OCI-LY1 (cell line): ENCODE data around the gene CNTNAP2.

Source experiments
- H2AFZ ChIP-seq: fragments of 200-600 bp; sonication (generic), shearing (Covaris generic); 2 replicates; pipeline ENCODE4 v1.6.0; 2014; ENCODE audit warnings: antibody characterized with exemption, mild to moderate bottlenecking, low read length
- H3F3A ChIP-seq: fragments of 200-600 bp; sonication (generic), shearing (Covaris generic); 2 replicates; pipeline ENCODE4 v1.6.0; 2014; ENCODE audit warnings: mild to moderate bottlenecking, antibody characterized with exemption, low read length, moderate library complexity; ENCODE audit not compliant: insufficient read depth
- H3K27ac ChIP-seq: fragments of 200-600 bp; sonication (generic); 2 replicates; pipeline ENCODE4 v1.5.1; 2014; ENCODE audit warnings: low read length, mixed run types, mild to moderate bottlenecking, low read depth; ENCODE audit not compliant: poor library complexity, severe bottlenecking
- H3K27me3 ChIP-seq: fragments of 200-600 bp; sonication (generic); 2 replicates; pipeline ENCODE4 v1.6.0; 2014; ENCODE audit warnings: antibody characterized with exemption, mild to moderate bottlenecking, low read length, moderate library complexity; ENCODE audit not compliant: insufficient read depth
- H3K36me3 ChIP-seq: fragments of 200-600 bp; sonication (generic); 2 replicates; pipeline ENCODE4 v1.6.1; 2014; ENCODE audit warnings: mild to moderate bottlenecking, antibody characterized with exemption, low read length, moderate library complexity, mixed read lengths; ENCODE audit not compliant: insufficient read depth
- H3K4me1 ChIP-seq: fragments of 200-600 bp; sonication (generic); 2 replicates; pipeline ENCODE4 v1.5.1; 2014; ENCODE audit warnings: mild to moderate bottlenecking, low read length, moderate library complexity; ENCODE audit not compliant: insufficient read depth, severe bottlenecking
- H3K4me2 ChIP-seq: fragments of 200-600 bp; sonication (generic), shearing (Covaris generic); 2 replicates; pipeline ENCODE4 v1.6.1; 2014; ENCODE audit warnings: low read length
- H3K4me3 ChIP-seq: fragments of 200-600 bp; sonication (generic); 2 replicates; pipeline ENCODE4 v1.5.1; 2014; ENCODE audit warnings: low read length, low read depth, mild to moderate bottlenecking, mixed read lengths; ENCODE audit not compliant: poor library complexity, severe bottlenecking
- H3K79me2 ChIP-seq: fragments of 200-600 bp; shearing (Covaris generic); 2 replicates; pipeline ENCODE4 v1.6.1; 2016; ENCODE audit warnings: mixed run types, low read length, mixed read lengths; ENCODE audit not compliant: insufficient read depth
- H3K9ac ChIP-seq: fragments of 200-600 bp; sonication (generic), shearing (Covaris generic); 2 replicates; pipeline ENCODE4 v1.6.1; 2014; ENCODE audit warnings: mild to moderate bottlenecking, low read length, mixed read lengths
- H3K9me2 ChIP-seq: fragments of 200-600 bp; sonication (generic), shearing (Covaris generic); 2 replicates; pipeline ENCODE4 v1.6.1; 2014; ENCODE audit warnings: low read depth, mild to moderate bottlenecking, low read length, mixed read lengths
- H3K9me3 ChIP-seq: fragments of 200-600 bp; shearing (Covaris generic); 2 replicates; pipeline ENCODE4 v1.6.1; 2014; ENCODE audit warnings: low read length, mixed read lengths
- H4K20me1 ChIP-seq: fragments of 200-600 bp; sonication (generic), shearing (Covaris generic); 2 replicates; pipeline ENCODE4 v1.6.0; 2016; ENCODE audit warnings: mild to moderate bottlenecking, low read length; ENCODE audit not compliant: insufficient read depth
- CTCF ChIP-seq: fragments of 200-600 bp; sonication (generic), shearing (Covaris generic); IDR thresholded peaks from 2 replicates; pipeline ENCODE4 v1.5.1; 2017; ENCODE audit warnings: mild to moderate bottlenecking, antibody characterized with exemption, low read length, moderate library complexity, mixed read lengths
- EZH2 ChIP-seq: fragments of 200-600 bp; sonication (generic), shearing (Covaris generic); IDR thresholded peaks from 2 replicates; pipeline ENCODE4 v1.8.0; 2017; ENCODE audit warnings: borderline replicate concordance, mixed run types, mild to moderate bottlenecking, antibody characterized with exemption, low read length, moderate library complexity, mixed read lengths

Gene CNTNAP2

GRCh38 chr7:147363101-147363500 is 1246.5 kb downstream of the CNTNAP2 start:
- H3F3A ChIP-seq, result no peaks in the 10 kb centered on the region
- H3K4me2 ChIP-seq, result no peak overlapping the region
- H3K9me2 ChIP-seq, result no peaks in the 10 kb centered on the region
- H3K9ac ChIP-seq, result no peak overlapping the region
- no peak for TF ChIP-seq EZH2
- TF ChIP-seq CTCF, result no peak
- no peak overlapping the region for H3K27ac ChIP-seq
- no peaks in the 10 kb centered on the region for H3K36me3 ChIP-seq
- H2AFZ ChIP-seq, result no peak overlapping the region
- no peaks in the 10 kb centered on the region for H3K9me3 ChIP-seq
- H3K4me1 ChIP-seq, result peaks cover 7% of the 10 kb centered on the region
- H3K4me3 ChIP-seq, result no peak overlapping the region
- H3K27me3 ChIP-seq, result no peaks in the 10 kb centered on the region
- no peaks in the 10 kb centered on the region for H3K79me2 ChIP-seq
- H4K20me1 ChIP-seq, result no peaks in the 10 kb centered on the region

GRCh38 chr7:147376192-147376591 is 1259.6 kb downstream of the CNTNAP2 start:
- no peak overlapping the region for H3K4me2 ChIP-seq
- no peaks in the 10 kb centered on the region for H3F3A ChIP-seq
- TF ChIP-seq EZH2 (no peak), CTCF (no peak)
- H3K27me3 ChIP-seq, result no peaks in the 10 kb centered on the region
- no peak overlapping the region for H3K9ac ChIP-seq
- peaks cover 3% of the 10 kb centered on the region; the same call in 1 of the 2 replicates for H3K9me3 ChIP-seq
- H4K20me1 ChIP-seq, result no peaks in the 10 kb centered on the region
- no peaks in the 10 kb centered on the region for H3K79me2 ChIP-seq
- H3K27ac ChIP-seq, result no peak overlapping the region
- no peaks in the 10 kb centered on the region for H3K36me3 ChIP-seq
- H3K9me2 ChIP-seq, result no peaks in the 10 kb centered on the region
- H2AFZ ChIP-seq, result no peak overlapping the region
- no peaks in the 10 kb centered on the region for H3K4me1 ChIP-seq
- no peak overlapping the region for H3K4me3 ChIP-seq

GRCh38 chr7:147380926-147381325 is 1264.3 kb downstream of the CNTNAP2 start:
- no peak overlapping the region for H2AFZ ChIP-seq
- TF ChIP-seq CTCF (no peak), EZH2 (no peak)
- H3K4me3 ChIP-seq, result no peak overlapping the region

More at GRCh38 chr7:147380926-147381325, 1264.3 kb downstream of the CNTNAP2 start:
- no peaks in the 10 kb centered on the region for H3K4me1 ChIP-seq
- H3K36me3 ChIP-seq, result no peaks in the 10 kb centered on the region
- no peaks in the 10 kb centered on the region for H4K20me1 ChIP-seq
- H3K9ac ChIP-seq, result no peak overlapping the region
- H3F3A ChIP-seq, result no peaks in the 10 kb centered on the region
- no peak overlapping the region for H3K27ac ChIP-seq
- no peaks in the 10 kb centered on the region for H3K27me3 ChIP-seq
- H3K9me3 ChIP-seq, result no peaks in the 10 kb centered on the region; the same call in 1 of the 2 replicates
- H3K9me2 ChIP-seq, result no peaks in the 10 kb centered on the region
- no peak overlapping the region for H3K4me2 ChIP-seq
- H3K79me2 ChIP-seq, result no peaks in the 10 kb centered on the region
